GM12891 (cell line): ENCODE measurements around the gene EIF4A2.

Experiments used
- POLR2A ChIP-seq: IDR thresholded peaks from 2 replicates; pipeline ENCODE4 v1.6.1; 2011; ENCODE audit warnings: low read depth, low read length, control low read depth
- POLR2AphosphoS5 ChIP-seq: IDR thresholded peaks from 2 replicates; pipeline ENCODE4 v1.6.1; 2011; ENCODE audit warnings: low read depth, low read length, control low read depth
- TAF1 ChIP-seq: IDR thresholded peaks from 2 replicates; pipeline ENCODE4 v1.6.1; 2011; ENCODE audit warnings: low read depth, low read length, control low read depth

DNA sequence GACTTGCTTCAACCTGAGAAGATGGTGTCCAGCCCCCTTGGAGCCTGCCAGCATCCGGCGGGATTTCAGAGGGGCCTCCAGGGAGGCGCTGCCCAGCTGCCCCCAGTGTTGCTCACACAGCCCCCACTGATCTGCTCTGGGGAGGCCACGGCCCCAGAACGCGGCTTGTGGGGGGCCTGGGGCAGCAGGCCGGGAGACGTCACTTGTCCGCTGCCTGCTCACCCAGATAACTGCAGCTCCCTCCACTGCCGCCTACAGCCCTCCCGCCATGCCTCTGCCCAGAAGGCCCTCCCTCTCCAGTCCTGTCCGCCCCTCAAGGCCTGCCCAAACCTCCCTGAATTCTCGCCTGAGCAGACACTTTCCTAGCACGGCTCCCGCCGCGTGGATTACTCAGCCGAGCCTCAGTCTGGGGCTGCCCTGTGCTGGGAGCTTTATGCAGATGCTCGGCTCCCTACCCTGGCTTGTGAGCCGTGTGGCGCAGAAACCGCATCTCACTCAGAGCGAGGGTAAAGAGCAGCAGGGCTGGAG, 42.0 kb downstream of the EIF4A2 start:
- no peak for TF ChIP-seq POLR2A
- TF ChIP-seq POLR2AphosphoS5, result no peak
- TF ChIP-seq TAF1, result no peak
